PFSK-1 (cell line): ENCODE results near the gene SIRPB1.

Experiments used
- FOXP2 ChIP-seq: optimal IDR thresholded peaks from 2 replicates; pipeline ENCODE3; 2011; ENCODE audit warnings: borderline replicate concordance, control low read depth, inconsistent platforms; ENCODE audit not compliant: insufficient read depth; ENCODE audit errors: extremely low read length, extremely low read depth
- POLR2AphosphoS5 ChIP-seq: IDR thresholded peaks from 2 replicates; pipeline ENCODE4 v1.6.1; 2012; ENCODE audit warnings: low read depth, mild to moderate bottlenecking, control low read depth, low read length, moderate library complexity
- REST ChIP-seq, 2 experiments: IDR thresholded peaks; 2 replicates each; pipeline versions ENCODE4 v1.6.1 to v1.8.0; 2011 to 2012; ENCODE audit warnings: low read depth in 2 of 2, low read length in 2 of 2, control low read depth in 1 of 2, inconsistent platforms in 1 of 2, mild to moderate bottlenecking in 1 of 2, moderate library complexity in 1 of 2; ENCODE audit not compliant: insufficient read depth in 1 of 2
- SIN3A ChIP-seq: IDR thresholded peaks from 2 replicates; pipeline ENCODE4 v1.6.1; 2012; ENCODE audit warnings: mild to moderate bottlenecking, low read length, moderate library complexity, borderline replicate concordance; ENCODE audit not compliant: insufficient read depth
- TAF1 ChIP-seq: IDR thresholded peaks from 2 replicates; pipeline ENCODE4 v1.6.1; 2012; ENCODE audit warnings: low read length, control low read depth, borderline replicate concordance; ENCODE audit not compliant: insufficient read depth

The SIRPB1 gene

GRCh38 chr20:1657556-1658334, 37.9 kb upstream of the SIRPB1 start, which contains the start of gene SIRPG:
Gene SIRPG, minus strand, starts transcription at chr20:1657779. Its CDS starts 65 bp downstream, at chr20:1657714.
- no peak for TF ChIP-seq FOXP2
- no peak for TF ChIP-seq TAF1
- TF ChIP-seq POLR2AphosphoS5, result no peak
- TF ChIP-seq REST (IDR thresholded peaks at IDR 0.05; ENCODE audit: insufficient read depth in 1 of 2, low read depth in 2 of 2, low read length in 2 of 2), result no peak
- no peak for TF ChIP-seq SIN3A

DNA sequence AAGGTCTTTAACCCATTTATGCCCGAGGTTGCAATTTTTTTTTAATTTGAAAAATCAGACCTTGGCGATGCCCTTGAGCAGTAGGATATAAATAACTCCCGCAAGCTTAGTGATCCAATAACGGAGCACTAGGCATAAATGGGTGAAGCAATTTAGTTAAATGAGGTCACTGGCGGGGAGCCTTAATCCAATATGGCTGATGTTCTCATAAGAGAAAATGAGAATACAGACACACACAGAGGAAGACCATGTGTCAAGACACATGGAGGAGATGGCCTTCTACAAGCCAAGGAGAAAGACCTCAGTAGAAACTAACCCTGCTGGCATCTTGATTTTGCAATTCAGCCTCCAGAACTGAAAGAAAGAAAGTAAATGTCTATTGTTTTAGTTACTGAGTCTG, 37.0 kb upstream of the SIRPB1 start:
- TF ChIP-seq REST (IDR thresholded peaks at IDR 0.05; ENCODE audit: insufficient read depth in 1 of 2, low read depth in 2 of 2, low read length in 2 of 2) (no peak), POLR2AphosphoS5 (no peak), TAF1 (no peak), FOXP2 (no peak), SIN3A (no peak)

DNA sequence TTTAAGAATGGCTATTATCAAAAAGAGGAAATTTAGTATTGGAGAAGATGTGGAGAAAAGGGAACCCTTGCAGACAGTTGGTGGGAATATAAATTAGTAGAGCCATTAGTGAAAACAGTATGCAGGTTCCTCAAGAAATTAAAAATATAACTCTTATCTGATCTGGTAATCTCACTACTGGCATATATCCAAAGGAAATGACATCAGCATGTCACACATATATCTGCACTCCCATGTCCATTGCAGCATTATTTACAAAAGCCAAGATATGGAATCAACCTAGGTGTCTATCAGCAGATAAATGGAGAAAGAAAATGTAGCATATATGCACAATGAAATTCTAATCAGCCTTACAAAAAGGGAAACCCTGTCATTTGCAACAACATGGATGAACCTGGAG, 35.2 kb upstream of the SIRPB1 start:
- TF ChIP-seq FOXP2 (no peak), SIN3A (no peak), TAF1 (no peak), REST (IDR thresholded peaks at IDR 0.05; ENCODE audit: insufficient read depth in 1 of 2, low read depth in 2 of 2, low read length in 2 of 2) (no peak), POLR2AphosphoS5 (no peak)

- TF ChIP-seq FOXP2 (no peak), REST (IDR thresholded peaks at IDR 0.05; ENCODE audit: insufficient read depth in 1 of 2, low read depth in 2 of 2, low read length in 2 of 2) (no peak), TAF1 (no peak), SIN3A (no peak), POLR2AphosphoS5 (no peak)
Observed at GRCh38 chr20:1652960-1653359, 33.2 kb upstream of the SIRPB1 start.
